Measurements from ENCODE around the gene TBX19. TPM values are rescaled to one million over a fixed set of nuclear protein-coding genes. Genes with fewer than 3 reads are reported as not detected.

TBX19 gene
- total RNA-seq, 2 donors from 2014 or later = 2.2 to 2.5 TPM

GRCh38 chr1:168330285-168330684 lies 49.6 kb downstream of the TBX19 start:
- Mint-ChIP-seq H3K36me3 (ENCODE audit: low read depth) (no peaks in the 10 kb centered on the region), H3K9me3 (peaks cover under 1% of the 10 kb centered on the region), H3K27ac (no peak overlapping the region), H3K4me3 (no peak overlapping the region), H3K27me3 (ENCODE audit: insufficient read depth) (no peaks in the 10 kb centered on the region), H3K4me1 (peaks cover 9% of the 10 kb centered on the region)
- no peak for TF ChIP-seq CTCF (conservative IDR thresholded peaks at IDR 0.05)
- H3K4me1 ChIP-seq (ENCODE audit: control insufficient read depth, insufficient read depth, low read length) = no peaks in the 10 kb centered on the region
- WGBS, 2 experiments (ENCODE audit: insufficient coverage in 1 of 2, insufficient read length in 1 of 2) = 92% methylated on average over 2 of the region's 3 CpGs; no CpG with 5 or more reads in 1 of the 2 experiments
- no peaks in the 10 kb centered on the region for H3K9me3 ChIP-seq (ENCODE audit: control insufficient read depth, low read length)
- no peak overlapping the region for H3K4me3 ChIP-seq (ENCODE audit: low read length)
- no peak overlapping the region for H3K9ac ChIP-seq (ENCODE audit: extremely low read depth, low read length, poor library complexity, severe bottlenecking)
- no peak overlapping the region for H3K27ac ChIP-seq (ENCODE audit: low read depth, low read length)
- H3K36me3 ChIP-seq (ENCODE audit: control insufficient read depth, insufficient read depth, low read length) = no peaks in the 10 kb centered on the region
- H3K27me3 ChIP-seq (ENCODE audit: control insufficient read depth, insufficient read depth, low read length, poor library complexity, severe bottlenecking) = no peaks in the 10 kb centered on the region
- DNase-seq = no peak

- H3K27me3 Mint-ChIP-seq (ENCODE audit: insufficient read depth) = no peaks in the 10 kb centered on the region
- Histone ChIP-seq H3K4me1 (ENCODE audit: control insufficient read depth, insufficient read depth, low read length) (no peaks in the 10 kb centered on the region), H3K36me3 (ENCODE audit: control insufficient read depth, insufficient read depth, low read length) (no peaks in the 10 kb centered on the region), H3K9me3 (ENCODE audit: control insufficient read depth, low read length) (no peaks in the 10 kb centered on the region), H3K4me3 (ENCODE audit: low read length) (no peak overlapping the region), H3K27me3 (ENCODE audit: control insufficient read depth, insufficient read depth, low read length, poor library complexity, severe bottlenecking) (no peaks in the 10 kb centered on the region), H3K27ac (ENCODE audit: low read depth, low read length) (no peak overlapping the region), H3K9ac (ENCODE audit: extremely low read depth, low read length, poor library complexity, severe bottlenecking) (no peak overlapping the region)
- no CpG with 5 or more reads among the region's 1 CpG for WGBS, 2 experiments (ENCODE audit: insufficient coverage in 1 of 2, insufficient read length in 1 of 2)
- no peak overlapping the region for H3K27ac Mint-ChIP-seq
- peaks cover 9% of the 10 kb centered on the region for H3K4me1 Mint-ChIP-seq
- no peak for DNase-seq
- no peaks in the 10 kb centered on the region for H3K36me3 Mint-ChIP-seq (ENCODE audit: low read depth)
- H3K4me3 Mint-ChIP-seq = no peak overlapping the region
- H3K9me3 Mint-ChIP-seq = no peaks in the 10 kb centered on the region
- no peak for TF ChIP-seq CTCF (conservative IDR thresholded peaks at IDR 0.05)
These were observed 50.9 kb downstream of the TBX19 start for GRCh38 chr1:168331569-168331968.

GRCh38 chr1:168333562-168334276 lies 53.0 kb downstream of the TBX19 start:
- Histone ChIP-seq H3K9me3 (ENCODE audit: control insufficient read depth, low read length) (no peaks in the 10 kb centered on the region), H3K4me3 (ENCODE audit: low read length) (no peak overlapping the region), H3K27ac (ENCODE audit: low read depth, low read length) (no peak overlapping the region), H3K4me1 (ENCODE audit: control insufficient read depth, insufficient read depth, low read length) (no peaks in the 10 kb centered on the region), H3K27me3 (ENCODE audit: control insufficient read depth, insufficient read depth, low read length, poor library complexity, severe bottlenecking) (no peaks in the 10 kb centered on the region), H3K36me3 (ENCODE audit: control insufficient read depth, insufficient read depth, low read length) (no peaks in the 10 kb centered on the region), H3K9ac (ENCODE audit: extremely low read depth, low read length, poor library complexity, severe bottlenecking) (no peak overlapping the region)
- no peak for DNase-seq
- H3K9me3 Mint-ChIP-seq = no peaks in the 10 kb centered on the region
- H3K4me3 Mint-ChIP-seq = no peak overlapping the region
- H3K4me1 Mint-ChIP-seq = peaks cover 7% of the 10 kb centered on the region
- TF ChIP-seq CTCF (conservative IDR thresholded peaks at IDR 0.05) = no peak
- H3K27me3 Mint-ChIP-seq (ENCODE audit: insufficient read depth) = peaks cover 3% of the 10 kb centered on the region
- 43 to 56% methylated on average over 3 to 6 of the region's 6 CpGs for WGBS, 2 experiments (ENCODE audit: insufficient coverage in 1 of 2, insufficient read length in 1 of 2)
- H3K27ac Mint-ChIP-seq = no peak overlapping the region
- H3K36me3 Mint-ChIP-seq (ENCODE audit: low read depth) = no peaks in the 10 kb centered on the region

Measured in endodermal cell (in vitro differentiated cells).